A673 (cell line): ENCODE results near the gene COG2.

Experiments
- CTCF ChIP-seq: fragments of 300-800, 200-600 bp; sonication (generic); conservative IDR thresholded peaks from 2 replicates; pipeline ENCODE4 v1.5.1; 2017; ENCODE audit warnings: low read depth, mild to moderate bottlenecking, antibody characterized with exemption, low read length, moderate library complexity, mixed read lengths
- EZH2 ChIP-seq: fragments of 200-600 bp; sonication (generic); IDR thresholded peaks from 2 replicates; pipeline ENCODE4 v1.6.1; 2017; ENCODE audit warnings: borderline replicate concordance, low read depth, mild to moderate bottlenecking, mixed read lengths, antibody characterized with exemption, low read length; ENCODE audit not compliant: poor library complexity, severe bottlenecking

GRCh38 chr1:230739564-230740290 is 97.4 kb downstream of the COG2 start:
- TF ChIP-seq EZH2 (no peak), CTCF (no peak)
